HG03280 (cell line): ENCODE data around the gene ORM2.
A peak's percentile ranks its signal among the peaks of the same experiment; 100 is the strongest.

ENCODE experiments used
- ATAC-seq: cut with Tn5 transposase; IDR thresholded peaks from one replicate; pipeline ENCODE4 v1.9.1; 2021; ENCODE audit warnings: mild to moderate bottlenecking, moderate library complexity; ENCODE audit not compliant: unreplicated experiment

The ORM2 gene

DNA sequence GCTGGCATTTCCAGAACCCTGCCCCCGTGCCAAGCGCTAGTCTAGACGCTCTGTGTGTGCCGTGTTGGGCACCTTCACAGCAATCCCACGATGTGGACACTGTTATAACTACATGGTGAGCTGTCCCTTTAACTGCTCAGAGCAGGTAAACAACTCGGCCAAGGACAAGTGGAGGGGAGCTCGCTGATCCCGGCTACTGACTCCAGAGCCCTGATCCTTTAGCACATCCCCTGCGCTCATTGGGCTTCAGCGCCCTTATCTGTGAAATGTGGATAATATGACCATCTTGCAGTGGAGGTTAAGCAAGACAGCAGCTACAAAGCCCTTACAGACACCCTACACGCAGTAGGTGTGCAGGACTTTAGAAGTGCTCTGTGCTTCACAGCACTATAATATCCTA is 16.5 kb downstream of the ORM2 start:
- no peak for ATAC-seq

DNA sequence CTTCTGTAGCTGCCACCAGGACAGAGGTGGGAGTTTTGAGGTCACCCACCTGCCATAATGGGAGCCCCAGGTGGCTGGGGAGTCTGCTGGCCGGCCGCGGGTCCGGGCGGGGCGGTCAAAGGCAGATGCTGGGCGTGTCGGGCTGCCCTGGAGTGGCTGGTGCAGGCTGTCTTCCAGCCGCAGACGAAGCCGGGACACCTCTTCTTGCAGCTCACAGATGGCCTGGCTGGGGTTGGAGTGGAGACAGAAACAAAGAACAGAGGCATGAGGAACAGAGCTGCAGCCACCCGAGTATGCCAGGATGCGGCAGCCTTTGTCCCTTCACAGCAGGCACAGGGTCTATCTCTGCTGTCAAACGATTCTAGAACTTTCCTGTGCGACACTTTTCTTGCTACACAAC is 18.0 kb downstream of the ORM2 start:
- no peak for ATAC-seq

DNA sequence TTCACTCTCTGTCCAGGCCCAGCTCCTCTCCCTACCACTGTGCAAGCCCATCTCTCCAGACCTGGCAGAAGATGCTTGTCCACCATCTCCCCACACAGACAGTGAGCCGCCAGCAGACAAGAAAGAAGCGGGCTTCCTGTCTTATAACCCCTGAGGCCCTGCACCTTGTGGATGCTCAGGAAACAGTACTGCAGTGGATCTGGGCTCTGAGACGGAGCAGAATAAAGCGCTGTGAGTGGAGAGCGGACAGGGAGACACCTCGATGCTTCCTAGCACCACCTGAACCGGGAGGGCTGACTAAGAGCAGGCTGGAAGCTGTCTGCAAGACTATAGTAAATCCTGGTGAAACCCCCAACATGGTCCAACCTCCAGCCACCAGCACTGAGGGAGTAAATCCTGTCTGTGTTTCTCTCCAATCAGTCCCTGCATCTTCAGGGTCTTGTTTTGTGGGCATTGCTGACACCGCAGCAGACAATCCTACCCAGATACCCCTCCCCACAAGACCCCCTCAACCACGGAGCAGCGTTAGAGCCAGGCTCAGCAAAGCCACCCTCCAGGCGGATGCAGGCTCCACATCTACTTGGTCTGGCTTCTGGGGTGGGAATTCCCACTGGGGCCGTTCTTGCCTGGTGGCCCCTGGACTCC is 18.7 kb downstream of the ORM2 start:
- ATAC-seq = no peak

DNA sequence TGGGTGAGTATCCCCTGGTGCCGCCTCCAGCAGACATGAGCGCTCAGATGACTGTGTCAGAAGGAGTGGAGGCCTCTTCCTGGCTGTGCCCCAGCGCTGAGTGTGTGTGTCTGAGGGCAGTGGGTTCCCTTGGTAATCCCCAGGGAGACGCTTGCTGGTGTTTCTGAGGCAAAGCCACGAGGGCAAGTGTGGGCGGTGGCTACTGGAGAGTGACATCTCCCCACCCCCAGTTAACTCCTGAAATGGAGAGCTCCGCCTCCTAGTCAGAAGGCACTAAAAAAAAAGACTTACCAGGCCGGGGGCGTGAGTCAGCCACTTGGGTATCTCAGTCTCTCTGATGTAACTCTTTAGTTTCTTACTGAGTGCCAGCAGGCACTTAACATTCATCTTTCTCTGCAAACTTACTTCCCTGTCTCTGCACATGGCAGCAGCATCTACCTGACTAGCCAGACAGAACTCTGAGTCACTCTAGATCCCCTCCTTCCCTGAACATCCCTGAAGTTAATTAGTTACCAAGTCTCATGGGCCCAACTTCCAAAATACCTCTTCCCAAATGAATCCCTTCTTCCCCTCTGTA is 19.3 kb downstream of the ORM2 start:
- ATAC-seq = peak; percentile 83

DNA sequence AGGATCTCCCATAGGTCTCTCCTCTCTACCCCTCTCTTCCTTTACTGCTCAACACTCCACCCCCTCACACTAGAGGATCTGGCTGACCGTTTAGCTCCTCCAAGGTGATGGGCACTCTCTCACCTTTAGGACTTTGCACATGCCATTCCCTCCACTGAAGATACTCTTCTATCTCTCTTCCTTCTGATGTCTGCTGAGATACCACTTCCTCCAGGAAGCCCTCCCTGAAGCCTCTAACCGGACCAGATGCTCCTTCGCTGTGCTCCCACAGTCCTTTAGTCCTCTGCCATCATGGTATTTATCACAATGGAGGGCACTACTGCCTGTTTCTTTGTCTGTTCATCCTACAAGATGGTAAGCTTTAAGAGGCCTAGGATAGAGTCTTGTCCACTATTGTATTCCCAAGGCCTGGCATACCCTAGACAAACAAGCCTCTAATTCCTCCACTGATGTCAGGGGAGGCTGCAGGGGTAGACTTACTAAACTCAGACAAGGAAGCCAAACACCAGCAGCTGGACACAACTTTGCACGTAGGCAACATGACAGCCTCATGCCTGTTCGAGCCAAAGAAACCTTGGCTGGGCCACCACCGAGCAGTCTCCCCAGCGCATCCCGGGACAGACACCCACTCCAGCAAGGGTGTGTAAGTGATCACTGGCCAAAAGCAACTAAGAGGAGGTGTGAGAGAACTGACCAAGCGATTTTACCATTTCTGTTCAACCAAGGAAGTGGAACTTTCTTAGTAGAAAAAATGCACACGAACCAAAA is 20.2 kb downstream of the ORM2 start:
- ATAC-seq = no peak

DNA sequence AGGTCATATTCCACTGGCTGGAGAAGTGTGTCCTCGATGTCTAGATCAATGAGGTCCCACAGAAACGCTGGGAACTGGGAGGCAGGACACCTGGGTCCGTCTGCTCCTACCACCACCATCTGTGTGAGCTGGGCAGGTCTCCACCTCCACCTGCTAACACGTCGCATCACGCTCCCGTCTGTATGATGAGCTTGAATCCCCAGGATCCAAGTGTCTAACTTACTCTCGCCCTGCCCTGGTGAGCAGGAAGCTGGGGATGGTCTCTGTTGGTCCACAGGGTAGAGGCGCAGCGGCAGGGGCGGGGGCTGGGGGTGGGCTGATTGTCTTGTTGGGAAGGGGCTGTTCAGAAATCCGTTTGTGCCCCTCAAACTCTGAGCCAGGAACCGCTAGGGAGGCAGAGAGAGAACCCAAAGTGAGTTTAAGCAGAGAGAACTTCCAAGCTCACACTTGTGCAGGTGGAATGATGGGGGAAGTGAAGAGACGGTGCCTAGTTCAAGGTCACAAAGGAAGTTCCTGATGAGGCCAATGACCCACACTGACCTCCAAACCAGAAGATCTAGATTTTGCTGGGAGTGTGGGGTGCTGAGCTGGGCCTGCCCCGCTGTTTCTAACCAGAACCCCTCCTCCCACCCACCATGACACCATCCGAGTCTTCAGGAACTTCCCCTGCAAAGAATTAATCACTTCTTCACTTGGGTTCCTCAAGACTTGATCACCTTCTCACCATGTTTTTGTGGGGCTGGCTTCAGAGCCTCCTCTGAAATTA is 21.1 kb downstream of the ORM2 start:
- ATAC-seq = no peak

DNA sequence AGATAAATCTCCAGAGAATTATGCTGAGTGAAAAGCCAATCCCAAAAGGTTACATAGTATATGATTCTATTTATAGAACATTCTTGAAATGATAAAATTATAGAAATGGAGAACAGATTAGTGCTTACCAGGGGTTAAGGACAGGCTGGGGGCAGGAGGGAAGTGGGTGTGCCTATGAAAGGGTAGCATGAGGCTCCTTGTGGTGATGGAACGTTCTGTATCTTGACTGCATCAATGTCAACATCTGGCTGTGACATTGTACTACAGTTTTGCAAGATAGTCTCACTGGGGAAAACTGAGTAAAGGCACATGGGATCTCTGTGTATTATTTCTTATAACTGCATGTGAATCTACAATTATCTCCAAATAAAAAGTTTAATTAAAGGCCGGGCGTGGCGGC is 22.3 kb downstream of the ORM2 start:
- ATAC-seq = no peak

DNA sequence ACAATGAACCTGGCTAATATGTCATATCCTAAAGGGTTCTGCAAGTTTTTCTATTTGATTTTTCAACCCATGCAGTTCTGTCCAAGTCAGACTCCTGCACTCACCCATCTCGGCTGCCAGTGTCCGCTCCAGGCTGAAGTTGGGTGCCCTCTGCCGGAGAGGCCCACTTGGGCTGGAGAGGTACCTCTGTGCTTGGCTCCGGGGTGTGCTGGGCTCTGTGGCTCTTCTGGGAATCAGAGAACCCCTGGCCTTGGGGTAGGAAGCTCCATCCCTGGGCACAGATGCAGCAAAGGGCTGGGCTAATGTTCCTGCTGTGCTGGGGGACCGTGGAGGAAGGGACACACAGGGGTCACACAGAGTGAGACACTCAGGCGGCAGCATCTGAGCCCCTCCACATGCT is 26.2 kb downstream of the ORM2 start:
- no peak for ATAC-seq

DNA sequence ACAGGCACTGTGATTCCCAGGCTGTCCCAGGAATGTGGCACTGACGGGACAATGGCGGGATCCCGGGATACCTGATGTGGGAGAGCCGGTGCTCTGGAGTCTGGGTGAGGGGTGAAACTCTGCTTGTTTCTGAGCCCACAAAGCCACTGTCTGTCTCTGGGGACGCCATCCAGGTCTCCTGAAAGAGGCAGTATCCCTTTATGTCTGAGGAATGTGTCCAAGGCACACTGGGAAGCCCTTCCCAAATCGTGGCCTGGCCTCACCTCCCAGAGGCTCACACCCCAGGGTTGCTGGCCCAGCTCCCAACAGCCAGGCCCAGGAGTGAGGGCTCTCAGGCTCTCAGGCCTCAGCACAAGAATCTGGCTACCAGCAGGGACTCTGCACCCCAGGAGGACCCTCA is 27.1 kb downstream of the ORM2 start:
- ATAC-seq = no peak

DNA sequence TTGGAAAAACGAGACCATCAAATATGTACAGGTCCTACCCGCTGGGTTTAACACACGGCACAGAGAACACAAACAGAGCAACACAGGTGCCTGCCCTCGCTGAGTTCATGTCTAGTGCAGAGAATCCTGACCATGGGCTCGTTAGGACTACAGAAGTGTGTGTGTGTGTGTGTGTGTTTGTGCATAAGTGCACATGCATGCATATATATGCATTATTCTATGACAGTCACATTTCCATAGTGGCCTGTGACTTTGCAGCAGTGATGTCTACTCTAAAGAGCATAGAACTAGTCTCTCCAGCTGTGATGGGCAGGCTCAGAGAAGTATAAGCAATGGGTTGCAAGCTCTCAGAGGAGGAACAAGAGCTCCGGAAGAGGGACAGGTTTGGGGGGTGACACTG is 27.7 kb downstream of the ORM2 start:
- no peak for ATAC-seq

DNA sequence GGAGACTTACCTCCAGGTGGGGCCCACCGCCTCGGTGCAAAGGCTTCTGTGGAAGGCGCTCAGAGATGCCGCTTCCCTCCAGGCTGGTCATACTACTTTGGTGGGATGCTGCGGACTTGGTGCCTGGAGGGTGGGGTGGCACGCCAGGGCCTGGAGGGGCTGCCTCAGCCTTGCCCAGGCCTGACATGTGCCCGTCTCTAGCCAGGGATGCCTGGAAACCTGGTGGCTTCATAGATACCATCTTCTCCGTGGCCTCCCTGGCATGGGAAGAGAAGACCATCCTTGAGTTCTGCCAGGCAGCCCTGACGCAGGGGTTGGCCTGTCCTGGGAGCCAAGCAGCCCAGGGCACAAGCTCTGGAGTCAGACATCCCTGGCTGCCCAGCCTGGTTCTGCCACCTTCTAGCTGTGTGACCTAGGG is 28.3 kb downstream of the ORM2 start:
- ATAC-seq = no peak

DNA sequence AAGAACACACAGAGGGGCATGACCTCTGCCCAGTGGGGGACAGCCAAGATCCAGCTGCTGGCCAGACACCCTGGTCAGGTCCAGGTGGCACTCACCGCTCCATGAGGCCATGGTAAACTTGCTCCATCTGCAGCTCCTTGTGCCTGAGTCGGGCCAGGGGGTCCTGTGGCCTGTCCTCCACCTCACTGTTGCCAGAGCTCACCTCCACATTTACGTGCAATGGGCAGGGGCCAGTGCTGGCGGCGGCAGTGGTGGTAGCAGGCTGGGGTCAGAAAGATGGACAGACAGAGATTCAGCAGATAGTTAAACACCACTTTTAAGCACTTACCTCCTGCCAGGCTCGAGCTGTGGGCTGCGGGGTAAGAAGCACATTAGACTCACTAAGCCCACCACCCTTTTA is 30.1 kb downstream of the ORM2 start:
- ATAC-seq = no peak

DNA sequence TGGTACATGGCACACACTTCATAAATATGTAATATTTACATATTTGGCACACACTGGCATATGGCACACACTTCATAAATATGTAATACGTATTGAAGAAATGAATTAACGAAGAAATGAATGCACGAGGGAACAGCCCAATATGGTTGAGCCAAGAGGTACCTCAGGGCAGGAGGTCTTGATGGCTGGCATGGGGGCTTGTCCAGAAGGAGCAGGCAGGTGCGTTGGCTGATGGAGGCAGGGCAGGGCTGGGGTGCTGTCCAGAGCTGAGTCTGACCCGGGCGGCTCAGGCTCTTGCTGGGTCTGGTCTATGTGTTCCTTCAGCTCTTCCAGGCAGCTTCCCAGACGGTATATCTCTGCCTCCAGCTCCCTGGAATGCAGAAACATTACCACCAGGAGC is 31.9 kb downstream of the ORM2 start:
- ATAC-seq = no peak

DNA sequence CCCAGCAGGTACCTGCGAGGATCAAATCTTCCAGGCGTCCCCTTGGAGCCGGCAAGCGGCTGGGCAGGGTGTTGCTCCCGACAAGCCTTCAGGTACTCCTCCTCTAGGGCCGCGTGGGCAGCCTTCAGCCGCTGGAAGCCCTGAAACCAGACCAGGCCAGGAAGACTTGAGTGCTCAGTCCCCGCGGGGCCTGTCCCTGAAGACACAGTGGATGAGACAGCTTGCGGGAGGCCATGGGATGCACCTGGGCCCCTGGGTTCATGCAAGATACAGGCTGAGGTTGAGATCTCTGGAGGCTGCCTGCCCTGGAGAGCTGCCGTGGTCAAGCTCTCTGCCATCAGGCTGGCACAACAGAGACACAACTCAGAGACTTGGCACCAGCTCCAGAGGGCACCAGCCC is 32.7 kb downstream of the ORM2 start:
- no peak for ATAC-seq

DNA sequence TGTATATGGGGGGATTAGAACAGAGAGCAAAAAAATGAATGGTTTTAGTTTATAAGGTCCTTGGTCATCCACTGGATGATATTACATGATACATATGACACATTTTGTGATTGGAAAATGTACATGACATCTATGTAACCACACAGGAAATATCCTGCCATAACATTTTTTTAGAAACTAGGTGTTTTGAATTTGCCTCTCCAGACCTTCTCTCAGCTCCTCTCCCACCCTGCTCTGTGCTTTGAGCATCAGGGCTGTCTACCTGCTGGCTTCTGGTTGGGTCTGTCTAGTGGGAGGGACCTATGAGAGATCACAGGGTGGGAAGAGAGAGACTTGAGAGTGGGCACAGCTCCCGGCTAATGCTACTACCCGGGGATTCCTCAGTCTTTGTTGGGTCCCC is 33.8 kb downstream of the ORM2 start:
- no peak for ATAC-seq

DNA sequence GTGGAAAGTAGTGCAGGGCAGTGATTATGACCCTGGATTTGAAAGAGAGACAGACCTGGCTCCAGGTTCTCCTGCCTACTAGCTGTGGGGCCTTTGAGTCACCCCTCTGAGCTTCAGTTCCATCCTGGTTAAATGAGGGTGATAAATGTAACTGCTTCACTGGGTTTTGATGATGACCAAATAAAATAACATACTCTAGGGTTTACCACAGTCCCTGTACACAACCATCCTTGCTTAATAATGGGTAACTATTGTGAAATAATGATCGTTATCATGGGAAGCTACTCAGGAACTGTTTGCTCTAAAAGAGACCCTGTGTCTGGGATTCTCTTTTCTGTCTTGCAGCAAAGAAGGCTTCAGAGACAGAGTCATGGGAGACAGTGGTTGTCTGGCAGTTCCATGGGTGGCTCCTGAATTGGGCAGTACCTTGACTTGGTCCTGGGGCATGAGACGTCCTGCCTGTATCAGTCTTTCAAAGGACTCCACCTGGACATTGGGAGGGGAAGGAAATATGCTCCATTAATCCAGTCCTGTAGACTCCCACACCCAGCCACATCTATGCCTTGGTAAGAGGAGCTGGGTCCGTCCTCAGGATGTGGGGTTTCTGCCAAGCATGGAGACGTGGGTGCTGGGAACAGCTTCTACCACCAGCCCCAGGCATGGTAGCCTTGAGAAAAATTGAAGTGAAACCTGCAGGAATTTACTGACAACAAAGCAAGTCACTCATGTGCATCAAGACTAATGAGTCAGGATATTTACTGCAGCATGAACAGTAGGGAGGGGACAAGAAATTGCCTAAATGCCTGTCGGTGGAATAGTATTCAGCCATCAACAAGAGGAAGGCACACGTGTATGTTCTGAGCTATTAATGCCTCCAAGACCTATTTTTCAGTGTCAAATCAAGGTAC is 34.7 kb downstream of the ORM2 start:
- ATAC-seq = no peak

DNA sequence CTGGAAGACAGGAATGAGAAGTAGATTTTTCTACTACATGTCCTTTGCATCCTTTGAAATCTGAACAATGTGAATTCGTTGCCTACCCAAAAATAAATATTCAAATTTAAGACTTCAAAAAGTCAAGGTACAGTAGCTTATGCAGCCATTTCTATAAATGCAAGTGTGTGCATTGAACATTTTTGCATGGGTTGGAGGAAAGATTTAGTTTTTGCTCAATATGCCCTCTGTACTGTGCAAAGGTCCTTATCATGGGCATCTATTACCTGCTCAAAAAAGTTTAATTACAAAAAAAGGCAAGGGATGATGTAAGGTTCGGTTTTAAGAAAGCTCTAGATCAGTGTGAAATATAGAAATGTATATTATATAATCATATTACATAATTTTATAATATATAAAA is 35.5 kb downstream of the ORM2 start:
- ATAC-seq = no peak

DNA sequence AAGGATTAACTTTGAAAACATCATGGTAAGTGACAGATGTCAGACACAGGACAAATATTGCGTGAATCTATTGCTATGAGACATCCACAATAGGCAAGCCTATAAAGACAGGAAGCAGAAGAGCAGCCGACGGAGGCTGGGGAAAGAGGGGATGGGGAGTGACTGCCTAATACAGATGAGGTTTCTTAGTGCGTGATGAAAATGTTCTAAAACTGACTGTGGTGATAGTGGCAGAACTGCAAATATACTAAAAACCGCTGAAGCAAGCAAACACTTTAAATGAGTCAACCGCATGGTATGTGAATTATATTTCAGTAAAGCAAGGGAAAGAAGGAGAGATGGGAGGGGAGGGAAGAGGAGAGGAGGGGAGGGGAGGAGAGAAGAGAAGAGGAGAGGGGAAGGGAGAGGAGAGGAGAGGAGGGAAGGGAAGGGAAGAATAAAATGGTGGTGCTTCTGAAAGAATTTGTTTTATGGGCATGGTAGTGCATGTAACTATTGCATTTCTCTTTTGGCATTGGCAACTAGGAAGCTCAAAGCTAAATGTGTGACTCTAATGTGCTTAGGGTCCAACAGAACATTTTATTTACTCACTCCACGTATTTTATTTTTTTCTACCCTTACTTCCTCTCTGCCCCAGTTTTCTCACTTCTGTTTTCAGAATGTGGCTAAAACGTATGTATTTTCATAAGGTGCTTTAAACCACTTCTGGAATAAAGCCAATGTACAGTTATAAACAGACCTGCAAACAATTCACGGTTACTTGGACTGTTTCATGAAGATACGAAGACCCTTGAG is 36.9 kb downstream of the ORM2 start:
- peak; percentile 50 for ATAC-seq

DNA sequence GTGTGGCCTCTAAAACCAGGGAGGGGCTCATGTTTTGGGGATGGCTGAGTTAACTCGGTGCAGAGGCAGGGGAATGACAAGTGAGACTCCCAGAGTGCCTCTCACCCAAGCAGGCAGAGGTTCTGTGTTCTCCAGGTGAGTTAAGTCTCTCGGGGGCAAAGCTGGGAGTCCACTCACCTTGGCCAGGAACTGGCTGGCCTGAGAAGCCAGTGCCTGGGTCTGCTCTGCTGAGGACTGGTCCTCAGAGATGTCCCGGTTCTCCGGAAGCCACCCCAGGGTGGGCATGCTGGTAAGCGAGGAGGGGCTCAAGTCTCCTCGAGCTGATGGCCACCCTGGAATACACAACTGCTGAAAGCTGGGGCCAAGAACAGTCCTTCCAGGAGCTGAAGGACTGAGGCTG is 37.7 kb downstream of the ORM2 start:
- no peak for ATAC-seq
